Stimulated activated CD4-positive, alpha-beta T cell treated with anti-CD3 and anti-CD28 coated beads, TNF-alpha, amount 100 ng/mL, for 4 hours (primary cell): ENCODE results near the gene TAOK2.
"Not testable (repeated sequence)": the region's sequence is repeated elsewhere in the genome, so short reads cannot be mapped to it uniquely, and the experiment has no call there.

Experiments
- DNase-seq, 3 experiments: peaks; one replicate each; pipeline ENCODE4 v3.0.0-alpha.2; 2020; ENCODE audit warnings: low read depth in 3 of 3

Gene TAOK2

GRCh38 chr16:29973384-29974246 lies at the start of gene TAOK2:
TAOK2 (plus strand) TSS chr16:29973868; CDS start chr16:29977773, 3,905 bp downstream.
- peak; percentile 83 to 96 (median 83) for DNase-seq

GRCh38 chr16:29925105-29925756 lies 48.4 kb upstream of the TAOK2 start:
- no peak for DNase-seq

GRCh38 chr16:29925781-29926710 lies 47.6 kb upstream of the TAOK2 start, which contains the start of gene KCTD13:
KCTD13 (minus strand) TSS chr16:29926226; CDS start chr16:29926033, 193 bp downstream.
- DNase-seq, result peak; percentile 85 to 89 (median 85)

- DNase-seq, result no peak
Measured at GRCh38 chr16:29926711-29927052, 47.0 kb upstream of the TAOK2 start.

GRCh38 chr16:29927070-29927905 lies 46.4 kb upstream of the TAOK2 start:
- DNase-seq, result no peak

- not testable (repeated sequence) for DNase-seq
Measured at GRCh38 chr16:29931750-29932149, 41.9 kb upstream of the TAOK2 start.

- no peak for DNase-seq
Measured at GRCh38 chr16:29940656-29941055, 33.0 kb upstream of the TAOK2 start.

GRCh38 chr16:29943846-29944799 lies 29.5 kb upstream of the TAOK2 start:
- DNase-seq, result no peak

GRCh38 chr16:29947897-29948296 lies 25.8 kb upstream of the TAOK2 start:
- no peak for DNase-seq

GRCh38 chr16:29950806-29951461 lies 22.7 kb upstream of the TAOK2 start:
- no peak for DNase-seq

GRCh38 chr16:29951625-29952365 lies 21.9 kb upstream of the TAOK2 start:
- no peak for DNase-seq

GRCh38 chr16:29958756-29959155 lies 14.9 kb upstream of the TAOK2 start:
- no peak for DNase-seq

- no peak for DNase-seq
Measured at GRCh38 chr16:29959293-29959692, 14.4 kb upstream of the TAOK2 start.

- DNase-seq, result not testable (repeated sequence)
Measured at GRCh38 chr16:29959821-29960220, 13.8 kb upstream of the TAOK2 start.

- no peak for DNase-seq
Measured at GRCh38 chr16:29961127-29961478, 12.6 kb upstream of the TAOK2 start.

GRCh38 chr16:29961479-29962343 lies 12.0 kb upstream of the TAOK2 start, which contains the start of gene TMEM219:
TMEM219 (plus strand) TSS chr16:29962079; CDS start chr16:29963144, 1,065 bp downstream.
- DNase-seq, result peak; percentile 85 to 92 (median 91)

- DNase-seq, result no peak
Measured at GRCh38 chr16:29962344-29962994, 11.2 kb upstream of the TAOK2 start.
